ENCODE results near the gene CPB1.

CPB1 gene

GRCh38 chr3:148884261-148884660 lies 56.6 kb downstream of the CPB1 start:
- no peak for DNase-seq (ENCODE audit: low read depth)
- TF ChIP-seq MAX (IDR thresholded peaks at IDR 0.05; ENCODE audit: low read depth, low read length) = no peak
- no peak for TF ChIP-seq POLR2A (IDR thresholded peaks at IDR 0.05; ENCODE audit: extremely low read depth, insufficient read length)
- TF ChIP-seq MYC (IDR thresholded peaks at IDR 0.05; ENCODE audit: low read depth, low read length) = no peak
- no peak for TF ChIP-seq CTCF (IDR thresholded peaks at IDR 0.05; ENCODE audit: low read depth, low read length)
- no peak overlapping the region for H3K4me3 ChIP-seq (ENCODE audit: low read depth, low read length)

GRCh38 chr3:148889828-148890227 lies 62.2 kb downstream of the CPB1 start:
- TF ChIP-seq MYC (IDR thresholded peaks at IDR 0.05; ENCODE audit: low read depth, low read length) = no peak
- TF ChIP-seq CTCF (IDR thresholded peaks at IDR 0.05; ENCODE audit: low read depth, low read length) = no peak
- no peak for TF ChIP-seq POLR2A (IDR thresholded peaks at IDR 0.05; ENCODE audit: extremely low read depth, insufficient read length)
- no peak for TF ChIP-seq MAX (IDR thresholded peaks at IDR 0.05; ENCODE audit: low read depth, low read length)
- H3K4me3 ChIP-seq (ENCODE audit: low read depth, low read length) = no peak overlapping the region
- no peak for DNase-seq (ENCODE audit: low read depth)

GRCh38 chr3:148896062-148896461 lies 68.5 kb downstream of the CPB1 start:
- no peak for DNase-seq (ENCODE audit: low read depth)
- H3K4me3 ChIP-seq (ENCODE audit: low read depth, low read length) = no peak overlapping the region
- TF ChIP-seq CTCF (IDR thresholded peaks at IDR 0.05; ENCODE audit: low read depth, low read length) (no peak), MYC (IDR thresholded peaks at IDR 0.05; ENCODE audit: low read depth, low read length) (no peak), MAX (IDR thresholded peaks at IDR 0.05; ENCODE audit: low read depth, low read length) (no peak), POLR2A (IDR thresholded peaks at IDR 0.05; ENCODE audit: extremely low read depth, insufficient read length) (no peak)

- no peak for TF ChIP-seq POLR2A (IDR thresholded peaks at IDR 0.05; ENCODE audit: extremely low read depth, insufficient read length)
- TF ChIP-seq MAX (IDR thresholded peaks at IDR 0.05; ENCODE audit: low read depth, low read length) = no peak
- TF ChIP-seq MYC (IDR thresholded peaks at IDR 0.05; ENCODE audit: low read depth, low read length) = no peak
- no peak for TF ChIP-seq CTCF (IDR thresholded peaks at IDR 0.05; ENCODE audit: low read depth, low read length)
- H3K4me3 ChIP-seq (ENCODE audit: low read depth, low read length) = no peak overlapping the region
- no peak for DNase-seq (ENCODE audit: low read depth)
These were observed 74.6 kb downstream of the CPB1 start for GRCh38 chr3:148901987-148902791.

GRCh38 chr3:148903022-148903442 lies 75.4 kb downstream of the CPB1 start:
- no peak overlapping the region for H3K4me3 ChIP-seq (ENCODE audit: low read depth, low read length)
- no peak for DNase-seq (ENCODE audit: low read depth)
- TF ChIP-seq POLR2A (IDR thresholded peaks at IDR 0.05; ENCODE audit: extremely low read depth, insufficient read length) (no peak), MAX (IDR thresholded peaks at IDR 0.05; ENCODE audit: low read depth, low read length) (no peak), CTCF (IDR thresholded peaks at IDR 0.05; ENCODE audit: low read depth, low read length) (no peak), MYC (IDR thresholded peaks at IDR 0.05; ENCODE audit: low read depth, low read length) (no peak)
